GM18505 (cell line): ENCODE results near the gene WASHC3.
"Not testable (repeated sequence)": the region's sequence is repeated elsewhere in the genome, so short reads cannot be mapped to it uniquely, and the experiment has no call there.

ENCODE experiments used
- ATAC-seq: cut with Tn5 transposase; IDR thresholded peaks from one replicate; pipeline ENCODE4 v1.9.1; 2021; ENCODE audit not compliant: unreplicated experiment
- POLR2A ChIP-seq: IDR thresholded peaks from 4 replicates; pipeline ENCODE4 v1.6.1; 2011; ENCODE audit warnings: borderline replicate concordance; ENCODE audit not compliant: insufficient read depth, insufficient read length; ENCODE audit errors: extremely low read depth

WASHC3 gene, protein sequence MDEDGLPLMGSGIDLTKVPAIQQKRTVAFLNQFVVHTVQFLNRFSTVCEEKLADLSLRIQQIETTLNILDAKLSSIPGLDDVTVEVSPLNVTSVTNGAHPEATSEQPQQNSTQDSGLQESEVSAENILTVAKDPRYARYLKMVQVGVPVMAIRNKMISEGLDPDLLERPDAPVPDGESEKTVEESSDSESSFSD

DNA sequence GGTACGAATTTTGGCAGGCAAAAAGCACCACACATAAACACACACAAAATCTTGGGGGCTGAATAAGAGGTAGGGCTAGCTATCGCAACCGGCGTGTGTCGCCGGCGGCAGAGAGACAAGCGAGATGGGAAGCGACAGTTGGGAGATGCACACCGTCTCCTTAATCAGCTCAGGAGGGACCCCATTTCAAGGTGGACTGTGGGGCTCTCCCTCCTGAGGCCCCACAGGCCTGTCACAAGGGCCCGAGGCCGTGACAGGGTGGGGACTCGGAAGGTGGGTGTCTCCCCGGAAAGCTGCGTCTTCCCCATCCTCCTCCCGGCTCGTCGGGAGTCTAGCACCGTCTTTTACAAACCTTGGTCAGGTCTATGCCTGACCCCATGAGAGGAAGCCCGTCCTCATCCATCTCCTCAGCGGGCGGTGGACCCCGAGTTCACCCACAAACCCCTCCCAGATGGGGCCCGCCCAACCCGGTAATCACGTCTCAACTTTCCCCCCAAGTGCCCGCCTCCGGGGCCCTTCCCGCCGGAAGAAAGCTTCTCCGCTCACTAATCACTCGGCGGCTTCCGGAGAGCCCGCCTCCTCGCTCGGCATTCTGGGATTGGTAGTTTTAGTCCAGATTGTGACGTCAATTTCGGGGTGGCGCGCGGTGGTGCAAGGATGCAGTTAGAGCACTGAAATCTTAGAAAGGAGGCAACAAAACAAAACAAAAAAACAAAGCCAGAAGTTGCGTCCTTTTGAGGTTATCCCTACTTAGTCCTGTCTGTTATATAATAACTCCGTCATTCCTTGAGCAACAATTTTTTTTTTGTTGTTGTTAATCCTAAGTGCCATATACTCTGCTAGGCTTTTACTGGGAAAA, at the start of gene WASHC3:
TSS of gene WASHC3 (minus strand) at position 432 of the 859 bp plus-strand sequence. CDS start at position 403, 29 bp downstream.
- TF ChIP-seq POLR2A = peak; percentile 76
- peak; percentile 94 for ATAC-seq

DNA sequence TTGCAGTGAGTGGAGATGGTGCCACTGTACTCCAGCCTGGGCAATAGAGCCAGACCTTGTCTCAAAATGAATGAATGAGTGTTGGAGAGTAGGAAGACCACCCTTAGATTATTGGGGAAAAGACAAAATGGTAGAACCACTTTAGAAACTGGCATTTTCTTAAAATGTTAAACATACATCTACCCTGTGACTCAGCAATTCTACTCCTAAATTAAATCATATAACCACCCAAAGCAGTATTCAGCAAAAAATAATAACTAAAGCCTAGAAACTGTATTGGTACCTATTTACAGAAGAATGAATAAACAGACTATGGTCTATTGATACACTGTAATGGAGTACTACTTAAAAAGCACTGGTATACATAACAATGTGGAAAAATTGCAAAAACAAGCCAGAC, 49.0 kb upstream of the WASHC3 start:
- ATAC-seq = no peak

DNA sequence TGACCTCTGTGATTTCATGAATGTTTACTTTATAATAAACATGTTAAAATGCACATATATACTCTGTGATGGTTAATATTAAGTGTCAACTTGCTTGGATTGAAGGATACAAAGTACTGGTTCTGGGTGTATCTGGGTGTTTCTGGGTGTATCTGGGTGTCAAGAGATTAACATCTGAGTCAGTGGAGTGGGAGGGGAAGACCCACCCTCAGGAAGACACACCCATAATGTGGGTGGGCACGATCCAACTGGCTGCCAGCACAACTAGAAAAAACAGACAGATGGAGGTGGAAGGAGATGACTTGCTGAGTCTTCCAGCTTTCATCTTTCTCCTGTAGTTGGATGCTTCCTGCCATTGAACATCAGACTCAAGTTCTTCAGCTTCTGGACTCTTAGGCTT, 46.2 kb upstream of the WASHC3 start:
- TF ChIP-seq POLR2A = no peak
- ATAC-seq = no peak

More for the DNA sequence above, 49.0 kb upstream of the WASHC3 start:
- TF ChIP-seq POLR2A = no peak

DNA sequence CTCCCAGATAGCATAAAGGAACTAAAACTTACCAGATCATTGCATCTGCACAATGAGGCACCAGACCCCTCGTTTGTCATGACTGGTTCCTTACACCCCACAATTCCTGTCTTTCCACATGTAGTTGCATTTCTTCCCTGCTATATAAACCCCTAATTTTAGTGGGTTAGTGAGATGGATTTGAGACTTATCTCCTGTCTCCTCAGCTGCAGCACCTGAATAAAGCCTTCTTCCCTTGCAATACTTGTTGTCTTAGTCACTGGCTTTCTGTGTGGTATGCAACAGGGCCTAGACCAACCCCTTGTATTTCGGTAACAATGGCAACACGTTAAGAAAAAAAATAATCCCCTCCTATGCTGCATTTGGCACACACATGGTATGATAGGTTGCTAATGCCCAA, 45.1 kb upstream of the WASHC3 start:
- ATAC-seq = no peak
- TF ChIP-seq POLR2A = no peak

DNA sequence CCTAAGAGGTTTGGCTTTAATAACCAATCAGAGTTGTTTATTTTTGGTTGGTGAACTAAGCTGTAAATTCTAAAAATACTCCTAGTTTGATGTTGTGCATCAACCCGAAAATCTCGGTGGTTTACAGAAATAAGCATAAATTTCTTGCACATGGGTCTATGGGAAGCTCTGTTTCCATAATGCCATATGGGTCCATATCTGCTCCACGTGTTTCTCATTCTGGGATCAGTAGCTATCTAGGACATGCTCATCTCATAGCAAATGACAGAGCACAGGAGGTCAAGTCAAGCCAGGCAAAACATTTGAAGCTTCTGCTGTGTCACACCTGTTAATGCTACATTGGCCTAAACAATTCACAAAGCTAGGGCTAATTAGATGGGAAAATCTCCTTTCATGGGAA, 35.1 kb upstream of the WASHC3 start:
- TF ChIP-seq POLR2A = no peak
- ATAC-seq = no peak

DNA sequence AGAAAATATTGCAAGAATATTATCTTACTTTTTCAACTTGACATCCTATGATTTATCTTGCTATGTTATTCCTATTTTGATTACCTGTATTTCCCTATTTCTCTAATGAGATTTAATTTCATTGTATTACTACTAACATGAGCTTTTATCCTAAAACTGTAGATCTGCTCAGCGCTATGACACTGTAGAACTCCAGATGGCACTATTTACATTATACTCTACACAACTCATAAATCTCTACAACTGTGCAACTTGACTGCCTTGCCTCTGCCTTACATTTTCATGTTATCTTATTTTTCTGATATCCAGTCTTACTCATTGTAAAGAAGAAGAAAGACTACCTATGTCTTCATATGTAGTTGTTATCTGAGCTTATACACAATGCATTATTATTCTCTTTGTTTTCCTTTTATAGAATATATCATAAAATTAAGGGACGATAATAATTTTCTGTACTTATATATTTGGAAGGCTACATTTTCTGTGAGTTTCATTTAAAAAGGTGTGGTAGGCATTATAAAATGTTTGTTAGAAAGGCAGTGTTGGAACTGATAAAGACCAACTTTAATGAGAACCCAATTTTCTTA, 34.0 kb upstream of the WASHC3 start:
- no peak for ATAC-seq

DNA sequence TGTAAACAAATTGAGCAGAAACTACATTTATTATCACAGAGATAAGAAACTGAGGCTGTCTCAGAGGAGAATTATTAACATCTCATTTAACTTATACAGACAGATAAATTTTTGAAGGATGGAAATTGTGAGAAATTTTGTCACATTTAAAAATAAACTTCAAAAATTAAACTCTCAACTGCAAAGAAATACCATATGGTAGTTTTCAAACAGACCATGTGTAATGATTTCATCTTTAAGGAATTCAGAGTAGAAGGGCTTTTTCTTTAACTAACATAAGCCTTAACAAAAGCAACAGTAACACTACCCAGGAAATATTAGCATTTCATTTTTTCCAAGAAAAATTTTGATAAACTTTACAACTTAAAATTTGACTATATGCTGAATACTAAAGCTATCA, 31.5 kb upstream of the WASHC3 start:
- TF ChIP-seq POLR2A = no peak
- ATAC-seq = no peak

More for the DNA sequence above, 34.0 kb upstream of the WASHC3 start:
- no peak for TF ChIP-seq POLR2A

DNA sequence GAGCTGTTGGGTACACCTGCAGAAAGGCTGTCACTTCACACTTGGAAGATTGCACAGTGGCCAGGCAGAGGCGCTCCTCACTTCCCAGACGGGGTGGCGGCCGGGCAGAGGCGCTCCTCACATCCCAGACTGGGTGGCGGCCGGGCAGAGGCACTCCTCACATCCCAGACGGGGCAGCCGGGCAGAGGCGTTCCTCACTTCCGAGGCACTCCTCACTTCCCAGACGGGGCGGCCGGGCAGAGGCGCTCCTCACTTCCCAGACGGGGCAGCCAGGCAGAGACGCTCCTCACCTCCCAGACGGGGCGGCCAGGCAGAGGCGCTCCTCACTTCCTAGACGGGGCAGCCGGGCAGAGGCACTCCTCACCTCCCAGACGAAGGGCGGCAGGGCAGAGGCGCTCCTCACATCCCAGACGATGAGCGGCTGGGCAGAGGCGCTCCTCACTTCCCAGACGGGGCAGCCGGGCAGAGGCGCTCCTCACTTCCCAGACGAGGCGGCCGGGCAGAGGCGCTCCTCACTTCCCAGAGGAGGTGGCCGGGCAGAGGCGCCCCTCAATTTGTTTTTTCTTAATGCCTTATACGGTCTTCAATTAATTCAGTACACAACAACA, 27.5 kb upstream of the WASHC3 start:
- ATAC-seq = not testable (repeated sequence)

DNA sequence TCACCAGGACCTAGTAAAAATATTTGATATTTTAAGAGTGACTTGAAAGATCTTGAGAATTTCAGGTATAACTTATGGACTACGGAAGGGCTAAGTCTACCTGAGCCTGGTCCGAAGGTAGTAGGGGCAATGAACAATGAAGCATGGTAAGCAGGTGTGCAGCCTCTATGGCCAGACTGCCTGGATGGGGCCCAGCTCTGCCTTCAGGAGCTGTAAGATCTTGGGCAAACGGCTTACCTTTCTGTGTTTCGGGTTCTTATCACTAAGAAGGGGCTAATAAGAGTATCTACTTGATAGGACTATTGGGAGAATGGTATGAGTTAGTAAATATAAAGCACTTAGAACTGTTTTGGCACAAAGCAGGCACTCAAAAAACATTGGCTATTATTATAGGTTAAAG, 19.1 kb upstream of the WASHC3 start:
- no peak for ATAC-seq
- TF ChIP-seq POLR2A = no peak

DNA sequence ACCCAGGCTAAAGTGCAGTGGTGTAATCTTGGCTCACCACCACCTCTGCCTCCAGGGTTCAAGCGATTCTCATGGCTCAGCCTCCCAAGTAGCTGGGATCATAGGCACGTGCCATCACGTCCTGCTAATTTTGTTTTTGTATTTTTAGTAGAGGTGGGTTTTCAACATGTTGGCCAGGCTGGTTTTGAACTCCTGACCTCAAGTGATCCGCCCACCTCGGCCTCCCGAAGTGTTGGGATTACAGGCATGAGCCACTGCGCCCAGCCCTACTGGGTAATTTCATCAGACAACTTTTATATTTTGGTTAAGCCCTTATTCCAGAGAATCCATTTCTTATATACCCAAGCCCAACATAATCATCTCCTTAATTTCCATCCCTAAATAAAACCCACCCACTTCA, 10.3 kb upstream of the WASHC3 start:
- not testable (repeated sequence) for ATAC-seq

DNA sequence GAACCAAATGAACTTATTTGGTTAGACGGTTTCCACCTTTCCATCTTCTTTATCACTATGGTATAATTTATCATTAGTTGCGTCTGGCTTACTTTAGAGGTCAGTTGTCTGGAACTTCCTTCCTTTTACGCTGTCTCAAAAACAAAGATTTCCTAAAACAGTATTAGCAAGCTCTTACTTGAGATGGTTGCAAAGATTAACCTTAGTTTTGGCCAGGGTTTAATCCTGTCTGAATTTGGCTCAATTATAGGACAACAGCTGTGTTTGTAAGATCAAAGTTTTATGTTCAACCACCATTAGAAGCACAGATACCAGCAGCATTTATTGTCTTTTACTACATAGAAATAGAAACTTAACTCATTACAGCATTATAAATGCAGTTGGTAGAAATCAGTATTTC, 7.9 kb upstream of the WASHC3 start:
- no peak for ATAC-seq
- no peak for TF ChIP-seq POLR2A

DNA sequence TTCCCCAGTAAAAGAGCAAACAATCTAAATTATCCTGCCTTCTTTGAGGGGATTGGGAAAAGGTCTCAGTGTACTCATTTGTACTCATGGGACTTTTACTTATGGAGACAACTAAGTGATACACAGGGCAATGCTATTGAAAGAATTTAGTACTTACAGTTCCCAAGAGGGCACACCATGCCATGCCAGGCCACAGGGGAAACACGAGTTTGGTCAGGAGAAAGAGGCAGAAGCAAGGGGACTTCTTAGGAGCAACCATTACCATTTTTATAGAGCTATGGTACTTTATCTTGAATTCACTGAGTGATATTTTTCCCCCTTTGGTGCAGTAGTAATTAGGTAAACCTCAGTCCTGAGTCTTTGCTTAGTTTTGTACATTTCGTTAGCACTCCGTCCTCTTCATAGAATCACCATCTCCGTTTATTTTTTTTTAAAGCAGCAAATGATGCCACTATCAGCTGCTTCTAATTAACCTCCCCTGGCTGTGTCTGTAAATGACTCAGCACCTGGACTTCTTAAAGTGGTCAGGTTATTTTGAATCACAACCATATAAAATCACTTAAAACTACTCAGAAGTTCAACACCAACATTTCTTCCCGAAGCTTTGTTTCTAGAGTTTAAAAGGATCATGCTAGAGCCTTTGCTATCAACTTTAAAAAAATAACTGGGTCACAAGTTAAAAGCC, 5.9 kb upstream of the WASHC3 start:
- no peak for TF ChIP-seq POLR2A
- no peak for ATAC-seq

DNA sequence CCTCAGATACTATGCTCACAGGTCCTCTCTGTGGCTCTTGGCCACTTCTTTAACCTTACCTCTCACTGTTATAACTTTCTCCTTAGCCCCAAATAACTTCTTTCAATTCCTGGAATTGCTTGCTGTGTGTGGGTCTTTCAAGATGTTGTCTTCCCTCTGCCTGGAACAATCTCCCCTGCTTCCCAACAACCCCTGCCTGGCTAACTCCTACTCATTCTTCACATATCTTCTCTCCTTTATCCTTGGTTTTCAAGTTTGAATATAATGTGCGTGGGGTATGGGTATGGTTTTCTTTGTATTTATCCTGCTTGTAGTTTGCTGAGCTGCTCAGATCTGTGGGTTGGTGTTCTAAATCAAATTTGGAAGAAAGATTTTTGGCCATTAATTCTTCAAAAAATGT, 2.7 kb upstream of the WASHC3 start:
- ATAC-seq = no peak
- no peak for TF ChIP-seq POLR2A
